ENCODE results near the gene ETV4.

Gene ETV4

DNA sequence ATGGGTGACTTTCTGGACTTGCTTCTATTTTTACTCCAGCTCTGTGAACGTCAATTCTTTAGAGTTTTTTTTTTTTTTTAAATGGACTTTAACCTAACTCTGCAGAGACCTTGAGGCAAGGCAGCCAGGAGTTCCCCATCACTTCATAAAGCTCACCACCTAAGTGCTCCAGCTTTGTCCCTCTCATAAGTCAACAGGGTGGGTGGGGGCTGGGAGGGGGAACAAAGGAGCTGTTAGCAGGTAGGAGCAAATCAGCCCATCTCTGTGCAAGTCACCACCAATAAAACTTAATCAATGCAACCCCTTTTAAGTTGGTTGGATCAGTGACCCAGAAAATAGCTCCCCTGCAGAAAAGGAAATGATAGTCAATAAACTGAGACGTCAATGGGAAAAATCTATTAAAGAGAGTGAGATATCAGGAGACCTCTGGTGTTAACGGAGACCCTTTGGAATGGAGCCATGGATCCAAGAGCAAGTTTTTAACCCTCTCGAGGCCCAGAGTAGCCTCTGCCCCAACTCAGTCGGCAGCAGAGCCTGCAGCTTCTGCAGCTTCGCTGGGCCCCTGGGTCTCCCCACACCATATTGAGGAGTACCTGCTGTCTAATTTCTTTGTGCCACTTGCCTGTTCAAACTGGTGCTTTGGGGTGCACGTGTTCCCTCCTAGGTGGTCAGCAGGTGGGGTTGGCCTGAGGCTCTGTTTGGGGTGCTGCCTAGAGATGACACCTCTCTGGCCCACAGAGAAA, 27.6 kb upstream of the ETV4 start:
- DNase-seq (ENCODE audit: low read depth in 2 of 2), result no peak

DNA sequence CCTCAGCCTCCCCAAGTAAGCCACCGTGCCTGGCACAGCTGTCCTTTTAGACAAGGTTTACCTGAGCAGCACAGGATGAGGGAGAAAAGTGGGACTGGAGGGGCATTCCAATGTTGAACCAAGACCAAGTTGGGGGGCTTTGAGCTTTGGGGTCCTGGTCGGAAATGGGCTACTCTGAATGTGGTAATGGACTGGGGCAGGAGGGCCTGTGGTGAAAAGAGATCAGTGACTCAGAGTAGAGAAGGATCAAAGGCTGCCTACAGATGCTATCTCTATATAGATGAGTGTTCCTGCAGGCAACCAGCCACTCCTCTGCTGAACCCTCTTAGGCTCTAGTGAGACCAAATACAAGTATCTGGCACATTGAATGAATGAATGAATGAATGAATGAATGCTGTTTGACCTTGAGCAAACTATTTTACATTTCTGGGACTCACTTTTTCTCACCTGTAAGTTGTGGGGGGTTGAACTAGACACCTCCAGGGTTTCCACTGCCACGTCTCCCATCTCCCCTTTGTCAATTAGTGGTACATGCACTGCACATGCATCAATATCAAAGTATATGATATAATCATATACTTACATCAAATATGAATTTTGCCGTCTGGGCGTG, 26.3 kb upstream of the ETV4 start:
- DNase-seq (ENCODE audit: low read depth in 2 of 2), result no peak

DNA sequence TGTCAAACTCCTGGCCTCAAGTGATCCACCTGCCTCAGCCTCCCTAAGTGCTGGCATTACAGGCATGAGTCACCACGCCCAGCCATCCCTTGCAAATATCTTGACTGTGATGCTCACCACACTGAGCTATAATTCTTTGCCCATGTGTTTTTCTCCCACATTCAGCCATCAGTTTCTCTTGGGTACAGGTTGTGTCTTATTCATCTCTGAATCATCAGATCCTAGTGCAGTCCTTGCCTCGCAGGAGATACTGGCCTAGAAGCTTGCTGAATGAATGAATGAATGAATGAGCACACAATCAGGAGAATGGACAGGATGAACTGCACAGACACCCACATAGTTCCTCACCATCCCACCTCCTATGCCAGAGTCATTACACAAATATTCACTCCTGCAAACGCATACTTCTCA, 24.4 kb upstream of the ETV4 start:
- DNase-seq (ENCODE audit: low read depth in 2 of 2), result no peak

DNA sequence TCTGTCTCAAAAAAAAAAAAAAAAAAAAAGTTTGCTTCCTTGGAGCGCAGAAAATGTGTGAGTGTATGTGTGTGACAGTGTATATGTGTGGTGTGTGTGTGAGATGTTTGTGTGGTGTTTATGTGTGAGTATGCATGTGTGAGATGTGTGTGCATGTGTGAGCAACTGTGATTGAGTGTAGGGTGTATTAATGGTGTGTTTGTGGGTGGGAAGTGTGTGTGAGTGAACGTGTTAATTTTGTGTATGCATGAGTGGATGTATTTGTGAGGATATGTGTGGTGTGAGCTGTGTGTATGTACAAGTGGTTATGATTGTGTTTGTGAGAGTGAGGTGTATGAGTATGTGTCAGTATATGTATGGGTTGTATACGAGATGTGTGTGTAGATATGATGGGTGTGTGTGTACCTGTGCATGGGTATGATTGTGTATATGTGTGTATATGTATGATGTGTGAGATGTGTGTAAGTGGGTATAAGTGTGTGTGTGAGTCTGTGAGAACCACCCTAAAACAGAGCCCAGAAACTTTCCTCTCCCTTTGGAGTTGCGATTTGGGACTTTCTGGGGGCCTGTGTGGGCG, 22.5 kb upstream of the ETV4 start:
- no peak for DNase-seq (ENCODE audit: low read depth in 2 of 2)

DNA sequence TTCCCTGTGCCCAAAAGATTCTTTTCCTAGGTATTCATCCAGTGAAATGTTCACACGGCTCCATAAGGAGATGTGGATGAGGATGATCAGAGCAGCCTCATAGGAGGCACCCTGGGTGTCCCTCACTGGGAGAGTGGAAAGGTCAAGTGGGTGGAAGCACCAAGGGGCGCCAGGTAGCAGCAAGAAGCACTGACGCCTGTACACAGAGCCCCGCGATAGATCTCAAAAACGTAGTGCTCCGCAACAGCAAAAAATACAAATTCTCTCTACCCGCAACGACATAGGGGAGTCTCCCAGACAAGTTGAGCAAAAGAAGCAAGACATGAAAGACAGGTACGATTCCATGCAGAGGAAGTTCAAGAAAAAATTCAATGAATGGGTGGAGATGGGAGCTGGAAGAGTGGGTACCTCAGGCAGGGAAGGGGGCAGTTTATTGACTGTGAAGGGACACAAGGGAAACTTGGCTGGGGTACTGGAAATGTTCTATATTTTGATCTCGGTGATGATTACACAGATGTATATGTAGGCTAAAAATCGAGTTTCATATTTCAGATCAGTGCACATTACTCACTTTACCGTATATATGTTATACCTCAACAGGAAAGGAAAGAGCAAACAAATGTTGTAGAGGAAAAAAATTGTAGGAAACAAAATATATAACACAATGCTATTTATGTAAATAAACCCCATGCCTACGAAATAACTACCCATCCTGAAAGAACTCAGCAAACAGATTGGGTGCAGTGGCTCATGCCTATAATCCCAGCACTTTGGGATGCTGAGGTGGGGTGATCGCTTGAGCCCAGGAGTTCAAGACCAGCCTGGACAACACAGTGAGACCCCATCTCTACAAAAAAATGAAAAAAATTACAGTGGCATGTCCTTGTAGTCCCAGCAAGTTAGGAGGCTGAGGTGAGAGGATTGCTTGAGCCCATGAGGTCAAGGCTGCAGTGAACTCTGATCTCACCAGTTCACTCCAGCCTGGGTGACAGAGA, 17.8 kb upstream of the ETV4 start:
- no peak for DNase-seq (ENCODE audit: low read depth in 2 of 2)

DNA sequence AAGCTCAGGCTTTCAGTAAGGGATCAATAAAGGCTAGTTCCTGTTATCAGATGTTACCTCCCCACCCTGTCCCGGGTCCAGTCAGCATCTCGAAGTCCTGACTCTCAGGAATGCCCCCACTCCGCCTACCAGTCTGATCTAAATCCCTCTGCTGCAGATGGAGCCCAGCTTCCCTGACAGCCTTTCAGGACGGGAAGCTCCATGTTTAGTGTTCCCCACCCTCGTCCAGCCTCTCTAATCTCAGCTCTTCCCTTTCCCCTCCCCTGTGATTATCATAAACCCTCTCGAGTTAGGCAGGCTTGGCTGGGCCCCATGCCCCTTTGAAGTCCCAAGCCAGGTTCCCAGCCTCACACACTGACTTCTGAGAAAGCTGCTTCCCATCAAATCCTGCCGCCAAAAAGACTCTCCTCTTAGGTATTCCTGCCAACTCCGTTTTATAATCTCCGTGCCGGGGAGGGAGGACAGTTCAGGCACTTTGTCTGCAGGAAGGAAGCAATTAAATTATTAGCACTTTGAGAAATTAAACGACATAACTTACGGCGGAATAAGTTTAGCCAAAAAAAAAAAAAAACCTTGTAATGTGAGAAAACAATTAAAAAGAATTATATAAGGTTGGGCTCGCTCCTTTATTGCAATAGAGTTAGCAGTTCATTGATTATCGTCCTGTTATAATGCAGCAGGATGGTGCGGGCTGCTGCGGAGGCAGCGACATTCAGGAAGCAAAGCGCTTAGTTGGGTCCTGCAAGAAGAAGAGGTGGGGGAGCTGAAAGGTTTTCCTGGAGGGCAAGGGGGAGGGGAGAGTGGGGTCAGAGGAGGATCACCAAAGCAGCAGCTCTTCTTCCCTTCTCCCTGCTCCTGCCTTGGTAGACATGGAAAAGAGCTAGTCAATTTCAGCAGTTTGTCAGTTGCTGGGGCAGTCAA, 16.8 kb upstream of the ETV4 start:
- no peak for DNase-seq (ENCODE audit: low read depth in 2 of 2)

DNA sequence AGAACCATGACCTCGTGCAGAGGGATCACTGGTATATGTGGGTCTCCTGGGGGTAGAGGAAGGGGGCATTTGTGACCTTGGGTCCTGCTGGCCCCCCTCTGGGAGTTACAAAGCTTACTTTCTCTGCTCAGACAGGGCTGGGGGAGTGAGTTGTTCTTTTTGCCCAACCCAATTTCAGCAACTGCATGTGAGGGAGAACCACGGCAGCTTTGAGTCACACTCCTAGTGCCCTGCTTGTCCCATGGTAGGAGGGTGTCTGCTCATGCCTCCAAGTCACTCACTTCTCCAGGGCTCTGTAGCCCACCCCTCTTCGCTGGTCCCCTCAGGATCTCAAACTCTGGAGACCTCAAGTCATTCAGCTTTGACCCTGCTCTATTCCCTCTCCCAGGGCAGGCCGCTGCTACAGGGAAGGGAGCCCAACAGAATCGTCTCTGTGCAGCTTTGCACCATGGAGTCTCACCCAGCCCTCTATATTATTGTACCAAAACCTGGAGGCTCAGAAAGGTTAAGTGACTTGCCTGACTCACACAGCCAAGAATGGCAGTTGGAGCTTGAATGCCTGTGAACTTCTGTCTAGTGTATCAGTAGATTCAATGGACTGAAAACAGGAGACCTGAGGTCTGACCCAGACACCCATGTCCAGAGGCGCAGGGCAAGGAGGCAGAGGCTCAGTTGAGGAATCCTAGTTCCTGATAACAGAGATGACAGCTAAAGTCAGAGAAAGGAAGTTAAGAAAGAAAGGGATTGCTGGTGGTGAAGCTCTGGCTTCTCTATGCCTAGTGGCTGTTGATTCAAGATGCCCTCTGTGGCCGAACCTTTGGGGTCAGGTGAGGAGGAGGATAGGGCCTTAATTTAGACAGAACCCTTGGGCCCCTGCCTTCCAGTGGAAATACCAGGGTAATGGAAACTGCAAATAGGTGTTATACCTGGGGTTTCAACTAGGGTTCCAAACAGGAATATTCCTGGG, 14.6 kb upstream of the ETV4 start:
- no peak for DNase-seq (ENCODE audit: low read depth in 2 of 2)

DNA sequence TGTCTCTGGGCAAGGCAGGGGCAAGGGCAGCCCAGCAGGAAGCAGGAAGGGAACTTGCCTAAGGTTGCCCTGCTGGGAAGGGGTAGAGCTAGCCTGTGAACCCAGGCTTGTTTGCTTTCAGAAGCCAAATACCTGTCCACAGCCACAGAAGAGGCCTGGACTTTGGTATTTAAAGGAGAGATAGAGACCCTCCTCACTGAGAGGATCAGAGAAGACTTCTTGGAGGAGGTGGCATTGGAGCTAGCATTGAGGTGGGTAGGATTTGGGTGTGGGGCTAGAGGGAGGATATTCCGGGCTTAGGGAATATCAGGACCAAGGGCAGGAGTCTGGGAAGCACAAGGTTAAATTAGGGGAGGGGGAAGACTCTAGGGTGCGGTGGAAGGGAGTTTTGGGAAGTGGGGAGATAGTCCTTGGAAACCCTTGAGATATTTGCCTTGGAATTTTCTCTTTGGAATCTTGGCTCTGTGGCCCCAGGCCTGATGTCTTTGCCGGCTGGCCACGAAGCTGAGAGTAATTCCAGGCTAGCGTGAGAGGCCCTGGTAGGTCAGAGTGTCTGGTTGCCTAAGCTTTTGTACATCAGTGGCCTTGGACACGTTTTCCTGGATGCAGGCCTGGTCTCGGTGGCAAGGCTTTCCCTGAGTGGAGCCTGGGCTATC, 13.1 kb upstream of the ETV4 start:
- no peak for DNase-seq (ENCODE audit: low read depth in 2 of 2)

DNA sequence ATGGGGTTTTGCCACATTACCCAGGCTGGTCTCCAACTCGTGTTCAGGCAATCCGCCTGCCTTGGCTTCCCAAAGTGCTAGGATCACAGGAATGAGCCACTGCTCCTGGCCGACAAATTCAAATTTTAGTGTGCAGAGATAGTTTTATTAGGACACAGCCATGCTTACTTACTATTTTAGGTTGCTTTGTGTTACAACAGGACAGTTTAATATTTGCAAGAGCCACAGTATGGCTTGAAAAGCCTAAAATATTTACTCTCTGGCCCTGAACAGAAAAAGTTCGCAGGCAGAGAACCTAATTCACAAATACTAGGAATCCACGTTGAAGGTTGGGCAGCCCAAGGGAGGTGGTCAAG, 12.6 kb upstream of the ETV4 start:
- no peak for DNase-seq (ENCODE audit: low read depth in 2 of 2)

DNA sequence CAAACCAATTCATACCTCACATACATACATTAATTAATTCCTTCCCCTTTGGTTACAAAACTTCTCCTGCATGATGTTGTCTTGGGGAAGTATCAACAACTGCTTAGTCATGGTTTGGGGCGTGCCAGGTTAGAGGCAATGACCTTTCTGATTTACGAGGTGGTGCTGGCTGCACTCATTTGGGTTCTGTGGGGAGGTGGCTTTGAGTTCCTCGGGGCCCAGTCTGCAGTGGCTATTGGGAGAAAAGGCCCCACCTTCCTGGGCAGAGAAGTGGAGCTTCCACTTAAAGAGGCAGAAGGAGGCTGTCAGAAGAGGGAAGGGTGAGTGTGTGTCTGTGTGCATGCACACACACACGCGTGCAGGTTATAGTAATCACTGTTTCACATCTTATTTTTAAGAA, 10.2 kb upstream of the ETV4 start:
- no peak for DNase-seq (ENCODE audit: low read depth in 2 of 2)

DNA sequence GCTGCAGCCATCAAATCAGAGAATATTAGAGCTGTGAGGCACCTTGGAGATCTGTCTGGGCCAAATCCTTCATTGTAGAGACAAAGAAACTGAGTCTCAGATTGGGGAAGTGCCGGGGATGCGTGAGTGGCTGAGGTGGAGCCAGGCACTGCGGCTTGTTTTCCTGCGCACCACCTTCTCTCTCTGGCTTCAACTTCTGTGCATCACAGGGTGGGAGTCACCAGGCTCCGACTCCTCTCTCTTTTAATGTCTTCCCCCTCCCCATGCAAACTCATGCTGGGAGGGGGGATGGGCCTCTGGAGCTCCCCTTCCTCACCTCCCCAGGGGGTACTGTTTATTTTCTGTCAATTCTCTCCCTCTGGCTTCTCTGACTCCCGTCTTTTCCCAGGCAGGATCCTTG, 8.7 kb upstream of the ETV4 start:
- no peak for DNase-seq (ENCODE audit: low read depth in 2 of 2)

DNA sequence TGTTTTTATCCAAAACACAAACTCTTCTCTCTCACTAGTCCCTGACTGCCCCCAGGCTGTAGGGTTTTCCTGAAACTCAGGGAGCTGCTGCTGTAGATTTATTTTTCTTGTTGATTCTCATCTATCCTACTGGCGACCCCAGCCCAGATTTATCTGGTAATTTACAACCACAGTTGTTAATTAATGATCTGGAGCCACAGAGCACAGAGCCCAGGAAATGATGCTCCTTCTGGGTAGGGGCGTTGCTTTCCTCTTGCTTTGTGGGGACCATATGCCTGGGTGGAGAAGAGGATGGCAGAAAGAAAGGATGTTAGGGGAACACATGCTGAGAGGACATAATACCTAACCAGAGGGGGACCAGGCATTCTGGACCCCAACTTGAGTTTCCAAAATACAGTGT, 7.4 kb upstream of the ETV4 start:
- no peak for DNase-seq (ENCODE audit: low read depth in 2 of 2)

DNA sequence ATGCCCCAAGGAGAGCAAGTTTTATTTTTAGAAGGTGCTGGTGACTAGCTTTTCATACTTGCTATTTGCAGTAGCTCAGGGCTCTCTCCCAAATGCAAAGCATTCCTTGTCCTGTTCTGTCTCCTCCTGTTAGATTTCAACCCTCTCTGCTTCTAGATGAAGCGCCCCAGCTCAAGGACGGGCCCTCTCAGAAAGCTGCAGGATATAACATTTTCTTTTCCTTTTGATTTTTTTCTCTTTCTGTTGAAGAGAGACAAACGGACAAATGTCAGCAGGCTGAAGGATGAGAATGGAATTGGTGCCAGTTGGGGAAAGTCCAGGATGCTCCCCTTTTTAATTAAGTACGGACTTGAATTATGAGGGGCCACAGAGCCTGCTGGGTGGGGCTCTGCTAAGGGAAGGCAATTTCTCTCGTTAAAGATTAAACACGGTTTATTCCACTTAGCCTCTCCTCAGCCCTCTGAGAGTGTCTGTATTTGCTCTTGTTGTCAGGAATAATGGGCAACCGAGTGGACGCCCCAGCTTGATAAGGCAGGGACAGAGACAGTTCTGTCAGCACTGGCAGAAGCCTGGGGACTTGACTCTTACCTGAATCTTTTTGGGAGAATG, 6.2 kb upstream of the ETV4 start:
- no peak for DNase-seq (ENCODE audit: low read depth in 2 of 2)

DNA sequence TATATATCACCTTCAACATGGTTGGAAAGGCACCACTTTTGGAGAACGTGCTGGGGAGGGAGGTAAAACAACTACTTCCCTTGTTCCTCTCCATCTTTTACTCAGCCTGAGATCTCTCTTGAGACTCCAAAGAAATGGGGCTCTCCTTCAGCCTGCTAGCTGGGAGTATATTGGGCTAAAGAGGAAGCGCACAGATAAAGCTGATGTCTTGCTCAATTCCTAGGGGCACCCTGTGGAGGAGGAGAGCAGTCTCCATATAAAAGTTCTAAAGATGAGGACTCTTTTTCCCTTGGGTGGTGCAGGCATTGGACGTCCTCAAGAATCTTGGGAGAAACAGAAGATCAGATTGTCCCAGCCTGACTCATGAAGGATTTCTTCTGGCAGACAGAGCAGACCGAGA, 4.6 kb upstream of the ETV4 start:
- no peak for DNase-seq (ENCODE audit: low read depth in 2 of 2)

DNA sequence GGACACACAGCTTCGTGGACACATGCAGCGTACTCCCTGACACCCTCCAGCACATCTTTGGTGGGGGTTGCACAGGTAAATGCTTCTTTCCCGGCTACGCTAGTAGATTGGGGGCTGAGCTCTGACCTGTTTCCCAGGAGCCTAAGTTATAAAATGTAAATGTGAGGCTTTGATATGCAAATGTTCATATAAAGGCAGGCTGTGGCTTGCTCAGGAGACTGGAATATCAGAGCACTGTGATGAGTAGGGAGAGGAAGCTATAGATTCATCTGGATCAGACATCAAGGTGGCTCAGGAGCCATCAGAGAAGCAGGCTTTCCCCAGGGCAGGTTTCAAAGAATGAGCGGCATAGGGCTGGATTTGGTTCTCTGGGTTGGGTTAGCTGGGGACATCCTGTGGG, 3.4 kb upstream of the ETV4 start:
- DNase-seq (ENCODE audit: low read depth in 2 of 2), result no peak

DNA sequence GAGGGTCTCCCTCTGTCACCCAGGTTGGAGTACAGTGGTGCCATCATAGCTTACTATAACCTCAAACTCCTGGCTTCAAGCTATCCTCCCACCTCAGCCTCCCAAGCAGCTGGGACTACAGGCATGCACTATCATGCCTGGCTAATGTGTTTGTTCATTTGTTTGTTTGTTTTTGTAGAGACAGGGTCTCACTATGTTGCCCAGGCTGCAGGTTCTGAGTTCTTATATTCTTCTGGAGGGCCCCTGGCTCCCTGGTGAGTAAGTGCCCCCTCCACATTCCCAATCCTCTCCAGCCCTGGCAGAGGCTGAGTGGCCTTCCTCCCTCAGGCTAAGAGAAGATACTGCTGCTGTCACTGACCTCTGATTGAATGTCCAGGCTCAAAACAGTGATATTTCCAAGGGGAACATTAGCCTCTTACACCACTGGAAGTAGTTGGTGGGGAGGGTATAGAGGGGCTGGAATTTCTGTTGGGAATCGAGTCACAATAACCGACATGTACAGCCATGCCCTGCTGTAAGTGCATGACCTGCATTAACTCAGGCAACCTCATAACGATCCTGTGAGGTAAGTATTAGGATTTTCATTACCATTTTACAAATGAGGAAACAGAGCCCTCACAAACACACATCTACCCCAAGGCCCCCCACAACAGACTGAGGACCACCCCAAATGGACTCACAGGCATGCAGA, 2.7 kb upstream of the ETV4 start:
- no peak for DNase-seq (ENCODE audit: low read depth in 2 of 2)

DNA sequence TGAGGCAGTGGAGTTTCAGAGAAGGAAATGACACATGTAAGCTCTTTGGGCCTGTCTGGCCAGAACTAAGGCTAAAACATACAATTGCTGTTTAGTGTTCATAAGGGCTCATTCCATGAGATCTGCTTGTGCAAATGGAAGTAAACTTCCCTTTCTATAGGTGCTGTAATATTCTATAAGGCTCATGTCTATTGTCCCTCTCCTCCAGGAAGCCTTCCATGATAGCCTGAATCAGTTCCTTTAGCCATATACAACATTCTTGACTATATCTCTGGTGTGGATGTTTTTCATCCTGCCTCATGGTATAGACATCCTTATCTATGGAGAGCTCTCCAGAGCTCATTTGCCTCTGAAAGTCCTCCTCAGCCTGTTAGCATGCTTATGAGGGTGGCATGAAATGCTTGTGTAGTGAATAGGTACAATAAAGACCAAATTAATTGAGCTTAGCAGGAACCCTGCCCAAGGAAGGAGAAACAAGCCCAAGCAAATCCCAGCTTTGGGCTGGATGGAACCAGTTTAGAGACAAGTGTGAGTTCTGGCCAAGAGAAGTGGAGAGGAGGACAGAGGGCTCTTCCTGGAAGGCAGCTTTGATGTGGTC, 1.6 kb upstream of the ETV4 start:
- DNase-seq (ENCODE audit: low read depth in 2 of 2), result no peak

DNA sequence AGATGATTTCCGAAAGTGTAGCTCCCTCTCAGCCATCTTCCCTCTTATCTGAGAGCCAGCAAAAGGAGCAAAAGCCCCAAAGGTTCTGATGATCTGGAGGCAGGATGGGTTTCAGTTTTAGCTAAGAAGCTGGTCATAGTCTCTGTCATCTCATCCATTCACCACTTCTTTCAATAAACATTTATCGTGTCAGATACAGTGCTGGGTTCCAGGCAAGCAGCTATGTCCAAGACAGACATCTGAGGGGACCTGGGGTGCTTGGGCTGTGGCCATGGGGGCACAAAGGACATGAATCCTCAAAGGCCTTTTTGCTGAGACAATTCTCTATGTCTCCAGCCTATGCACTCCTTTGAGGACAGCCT, 1.0 kb upstream of the ETV4 start:
- DNase-seq (ENCODE audit: low read depth in 2 of 2), result no peak

DNA sequence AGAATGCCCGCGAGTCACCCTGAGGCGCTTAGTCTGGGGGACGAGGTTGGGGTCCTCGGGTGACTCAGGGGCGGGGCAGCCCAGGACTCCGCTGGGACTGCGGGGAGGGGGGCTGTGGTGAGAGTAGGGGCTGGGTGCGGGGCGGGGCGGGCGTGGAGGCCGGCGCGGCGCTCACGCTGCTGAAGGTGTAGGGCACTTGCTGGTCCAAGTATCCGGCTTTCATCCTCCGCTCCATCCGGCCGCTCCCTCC, 832 bp downstream of the ETV4 start:
- peak in 1 of 2 donors; percentile 17 for DNase-seq (ENCODE audit: low read depth in 2 of 2)
